Stomach (tissue), 9 donors: Measurements from ENCODE around the gene WDR89. TPM values are rescaled to one million over a fixed set of nuclear protein-coding genes. Genes with fewer than 3 reads are reported as not detected.
A peak's percentile ranks its signal among the peaks of the same experiment; 100 is the strongest.

Source experiments
- DNase-seq, 2 donors: peaks; one replicate each; pipeline versions ENCODE4 v3.0.0 to v3.0.0-alpha.2; 2013 to 2019
- H3K27ac ChIP-seq, 5 donors: fragments of 200-600 bp in 4 of 5; sonication (generic) in 4 of 5; one replicate each; pipeline ENCODE4 v1.5.1; 2013 to 2019; ENCODE audit warnings: mild to moderate bottlenecking in 1 of 5, moderate library complexity in 1 of 5
- H3K27me3 ChIP-seq, 3 donors: fragments of 200-600 bp; sonication (generic); one replicate each; pipeline ENCODE4 v1.5.1; 2017 to 2019; ENCODE audit warnings: mixed run types in 1 of 3
- H3K36me3 ChIP-seq, 4 donors: fragments of 200-600 bp; sonication (generic); 1 replicate in 3 of 4; 2 replicates in 1 of 4; pipeline ENCODE4 v1.5.1; 2016 to 2019
- H3K4me1 ChIP-seq, 4 donors: fragments of 200-600 bp; sonication (generic); one replicate each; pipeline ENCODE4 v1.5.1; 2016 to 2019
- H3K4me3 ChIP-seq, 4 donors: fragments of 200-600 bp; sonication (generic) in 3 of 4; one replicate each; pipeline ENCODE4 v1.5.1; 2016 to 2019; ENCODE audit warnings: mild to moderate bottlenecking in 1 of 4
- H3K9me3 ChIP-seq, 4 donors: fragments of 200-600 bp; sonication (generic); one replicate each; pipeline ENCODE4 v1.5.1; 2016 to 2019
- EP300 ChIP-seq: sonication (generic); formaldehyde crosslinking; IDR thresholded peaks from one replicate; pipeline ENCODE4 v1.6.1; 2017; ENCODE audit warnings: antibody characterized with exemption
- POLR2A ChIP-seq, 4 donors: fragments of 450-650 bp; IDR thresholded peaks; one replicate each; pipeline ENCODE4 v1.6.1; 2016; ENCODE audit warnings: antibody characterized with exemption in 4 of 4, control low read depth in 2 of 4, mild to moderate bottlenecking in 1 of 4, moderate library complexity in 1 of 4
- POLR2AphosphoS5 ChIP-seq, 3 donors: sonication (generic); formaldehyde crosslinking; IDR thresholded peaks; one replicate each; pipeline ENCODE4 v1.6.1; 2016; ENCODE audit warnings: antibody characterized with exemption in 3 of 3
- WGBS, 5 donors: extraction: QIAGEN DNeasy Blood & Tissue Kit in 3 of 5; methylation state at CpG; one replicate each; pipeline versions ENCODE4 v1.1.5 to v1.1.7; 2013 to 2018; 5-methylcytosine and 5-hydroxymethylcytosine counted together
- intact Hi-C: fragments of 100-400 bp; cut with DNase I; formaldehyde crosslinking; loops from one replicate; pipeline ENCODE4 v1.15.1; 2023; ENCODE audit warnings: low total_unique reads
- polyA plus RNA-seq, 3 donors: library from polyadenylated mRNA; stranded (reverse); fragments of 200-250 nt; gene quantifications; one replicate each; pipeline ENCODE4 v1.2.3, GENCODE V29; 2013
- total RNA-seq, 5 donors: library from RNA; depleted of rRNA; stranded (reverse); fragments of >200 nt; gene quantifications; one replicate each; pipeline versions ENCODE4 v1.1.0 to v1.2.3, GENCODE V29; 2014 to 2016
- TF ChIP-seq, protein P1 (sequence below), 7 experiments: fragments of 450-650 bp in 4 of 7; fragments of 200-600 bp in 3 of 7; sonication (generic) in 3 of 7; IDR thresholded peaks; one replicate each; pipeline ENCODE4 v1.5.1; 2016 to 2019; ENCODE audit warnings: antibody characterized with exemption in 7 of 7, control low read depth in 2 of 7, mild to moderate bottlenecking in 1 of 7
- donor health status: healthy with polysubstance abuse.
- donor health status: Bipolar disorder and iron deficiency.
- donor health status: healthy.

The WDR89 gene
- total and polyA plus RNA-seq, 8 donors: 0.29 to 15.4 (median 4.1) TPM

DNA sequence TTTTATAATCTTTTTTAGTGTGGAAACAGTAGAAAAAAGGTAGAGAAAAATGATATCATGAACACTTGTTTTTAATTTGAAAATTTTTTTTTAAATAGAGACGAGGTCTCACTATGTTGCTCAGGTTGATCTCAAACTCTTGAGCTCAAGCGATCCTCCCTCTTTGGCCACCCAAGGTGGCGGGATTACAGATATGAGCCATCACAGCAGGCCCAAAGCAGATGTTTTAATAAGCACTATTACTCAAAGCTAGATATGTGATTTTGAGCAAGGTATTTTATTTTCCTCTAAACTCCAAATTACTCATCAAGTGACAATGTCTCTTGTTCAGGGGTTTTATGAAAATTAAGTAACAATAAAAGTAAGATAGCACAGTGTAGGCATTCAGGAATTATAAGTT lies 10.7 kb upstream of the WDR89 start:
- Histone ChIP-seq H3K36me3 (peaks cover 0 to 7% (median 3%) of the 10 kb centered on the region in 4 donors), H3K27ac (no peak overlapping the region), H3K9me3 (no peaks in the 10 kb centered on the region), H3K4me1 (no peaks in the 10 kb centered on the region), H3K4me3 (no peak overlapping the region), H3K27me3 (no peaks in the 10 kb centered on the region)
- no peak for DNase-seq
- intact Hi-C loops: no loop called here
- TF ChIP-seq POLR2AphosphoS5 (IDR thresholded peaks at IDR 0.05): no peak
- TF ChIP-seq, protein P1, sequence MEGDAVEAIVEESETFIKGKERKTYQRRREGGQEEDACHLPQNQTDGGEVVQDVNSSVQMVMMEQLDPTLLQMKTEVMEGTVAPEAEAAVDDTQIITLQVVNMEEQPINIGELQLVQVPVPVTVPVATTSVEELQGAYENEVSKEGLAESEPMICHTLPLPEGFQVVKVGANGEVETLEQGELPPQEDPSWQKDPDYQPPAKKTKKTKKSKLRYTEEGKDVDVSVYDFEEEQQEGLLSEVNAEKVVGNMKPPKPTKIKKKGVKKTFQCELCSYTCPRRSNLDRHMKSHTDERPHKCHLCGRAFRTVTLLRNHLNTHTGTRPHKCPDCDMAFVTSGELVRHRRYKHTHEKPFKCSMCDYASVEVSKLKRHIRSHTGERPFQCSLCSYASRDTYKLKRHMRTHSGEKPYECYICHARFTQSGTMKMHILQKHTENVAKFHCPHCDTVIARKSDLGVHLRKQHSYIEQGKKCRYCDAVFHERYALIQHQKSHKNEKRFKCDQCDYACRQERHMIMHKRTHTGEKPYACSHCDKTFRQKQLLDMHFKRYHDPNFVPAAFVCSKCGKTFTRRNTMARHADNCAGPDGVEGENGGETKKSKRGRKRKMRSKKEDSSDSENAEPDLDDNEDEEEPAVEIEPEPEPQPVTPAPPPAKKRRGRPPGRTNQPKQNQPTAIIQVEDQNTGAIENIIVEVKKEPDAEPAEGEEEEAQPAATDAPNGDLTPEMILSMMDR (IDR thresholded peaks at IDR 0.05): no peak
- TF ChIP-seq POLR2A (IDR thresholded peaks at IDR 0.05): no peak
- no peak for TF ChIP-seq EP300
- WGBS, 5 donors: 93 to 97% (median 95%) methylated on average over 3 of the region's 3 CpGs

DNA sequence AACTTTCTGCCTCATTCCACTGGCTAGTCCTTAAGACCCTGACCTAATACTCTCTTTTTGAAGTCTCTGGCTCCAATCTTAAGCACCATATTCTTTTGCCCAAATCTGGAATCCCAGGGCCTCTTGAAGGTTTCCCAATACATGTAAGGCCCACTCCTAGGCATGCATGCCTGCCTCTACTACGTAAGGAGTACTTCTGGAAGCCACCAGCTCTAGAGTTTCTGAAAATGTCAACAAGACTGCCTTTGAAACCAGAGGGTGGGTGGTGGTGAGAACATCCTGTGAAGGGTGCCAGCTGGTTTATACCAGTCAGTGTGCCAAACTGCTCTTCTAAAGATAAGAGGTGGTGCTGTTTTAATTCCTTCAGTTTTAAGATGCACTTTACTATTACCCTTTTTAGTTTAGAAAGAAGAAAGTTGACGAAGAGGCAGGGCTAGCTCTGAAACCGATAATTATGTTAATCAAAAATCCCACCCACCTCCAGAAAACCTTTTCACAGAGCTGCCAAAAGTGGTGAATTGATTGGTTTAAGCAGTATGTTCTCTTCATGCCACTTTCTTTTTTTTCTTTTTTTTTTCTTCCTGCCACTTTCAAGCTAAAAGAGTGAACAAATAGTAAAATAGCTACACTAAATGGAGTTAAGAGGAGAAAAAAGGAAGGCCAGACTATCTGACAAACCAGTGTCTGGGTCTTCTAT lies 8.7 kb upstream of the WDR89 start:
- Histone ChIP-seq H3K9me3 (no peaks in the 10 kb centered on the region), H3K36me3 (peaks cover 0 to 7% (median 3%) of the 10 kb centered on the region in 4 donors), H3K27ac (no peak overlapping the region), H3K4me1 (no peaks in the 10 kb centered on the region), H3K27me3 (no peaks in the 10 kb centered on the region), H3K4me3 (no peak overlapping the region)
- 80 to 89% (median 85%) methylated on average over 3 of the region's 3 CpGs for WGBS, 5 donors
- peak in 1 of 2 donors; percentile 57 for DNase-seq
- TF ChIP-seq POLR2A (IDR thresholded peaks at IDR 0.05) (no peak), POLR2AphosphoS5 (IDR thresholded peaks at IDR 0.05) (no peak), EP300 (no peak)
- TF ChIP-seq, protein P1 (IDR thresholded peaks at IDR 0.05): no peak
- intact Hi-C loops: no loop called here

DNA sequence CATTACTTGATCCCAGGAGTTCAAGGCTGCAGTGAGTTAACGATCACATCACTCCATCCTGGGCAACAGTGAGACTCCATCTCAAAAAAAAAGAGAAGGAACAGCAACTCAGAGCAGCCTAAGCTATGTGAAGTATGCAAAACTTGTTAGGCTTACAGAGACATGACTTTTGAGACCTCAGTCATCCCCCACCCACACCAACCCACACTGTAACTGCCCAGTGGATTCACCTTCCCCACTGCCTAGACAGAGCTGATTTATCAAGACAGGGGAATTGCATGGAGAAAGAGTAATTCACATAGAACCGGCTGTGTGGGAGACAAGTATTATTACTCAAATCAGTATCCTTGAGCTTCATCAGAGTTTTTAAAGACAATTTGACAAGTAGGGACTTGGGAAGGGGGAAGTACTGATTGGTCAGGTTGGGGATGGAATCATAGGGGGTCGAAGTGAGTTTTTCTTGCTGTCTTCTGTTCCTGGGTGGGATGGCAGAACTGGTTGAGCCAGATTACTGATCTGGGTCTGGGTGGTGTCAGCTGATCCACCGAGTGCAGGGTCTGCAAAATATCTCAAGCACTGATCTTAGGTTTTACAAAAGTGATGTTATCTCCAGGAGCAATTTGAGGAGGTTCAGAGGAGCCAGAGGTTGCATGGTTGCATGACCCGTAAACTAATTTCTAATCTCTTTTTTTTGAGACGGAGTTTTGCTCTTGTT lies 6.2 kb upstream of the WDR89 start:
- H3K4me1 ChIP-seq: peaks cover 0 to 5% (median 2%) of the 10 kb centered on the region in 4 donors
- intact Hi-C loops: no loop called here
- WGBS, 5 donors: 80 to 86% (median 82%) methylated on average over 6 of the region's 6 CpGs

DNA sequence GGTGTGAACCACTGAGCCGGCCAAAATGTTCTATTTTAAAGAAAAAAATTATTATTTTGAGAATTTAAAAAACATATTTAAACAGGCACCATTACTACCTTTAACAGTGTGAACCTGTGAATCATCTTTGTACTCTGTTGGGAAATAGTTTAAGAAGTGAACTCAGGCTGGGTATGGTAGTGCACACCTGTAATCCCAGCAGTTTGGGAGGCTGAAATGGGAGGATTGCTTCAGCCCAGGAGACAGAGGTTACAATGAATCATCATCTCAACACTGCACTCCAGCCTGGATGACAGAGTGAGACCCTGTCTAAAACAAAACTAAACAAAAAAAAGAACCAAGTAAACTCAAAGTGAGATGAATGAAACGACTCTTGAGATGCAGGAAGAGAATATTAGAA lies 3.1 kb upstream of the WDR89 start:
- H3K27me3 ChIP-seq: no peaks in the 10 kb centered on the region
- peaks cover 0 to 7% (median 3%) of the 10 kb centered on the region in 4 donors for H3K36me3 ChIP-seq
- H3K27ac ChIP-seq: no peak overlapping the region
- H3K9me3 ChIP-seq: no peaks in the 10 kb centered on the region
- WGBS, 5 donors: 84 to 88% (median 86%) methylated on average over 2 of the region's 2 CpGs
- intact Hi-C loops: no loop called here
- H3K4me3 ChIP-seq: no peak overlapping the region
- peaks cover 6 to 24% (median 15%) of the 10 kb centered on the region in 4 donors for H3K4me1 ChIP-seq
- no peak for DNase-seq
- TF ChIP-seq POLR2AphosphoS5 (IDR thresholded peaks at IDR 0.05) (no peak), POLR2A (IDR thresholded peaks at IDR 0.05) (no peak), EP300 (no peak)
- TF ChIP-seq, protein P1 (IDR thresholded peaks at IDR 0.05): no peak

More for the DNA sequence above, 6.2 kb upstream of the WDR89 start:
- DNase-seq: no peak
- H3K36me3 ChIP-seq: peaks cover 0 to 7% (median 3%) of the 10 kb centered on the region in 4 donors
- H3K4me3 ChIP-seq: no peak overlapping the region
- no peaks in the 10 kb centered on the region for H3K9me3 ChIP-seq
- H3K27ac ChIP-seq: no peak overlapping the region
- no peaks in the 10 kb centered on the region for H3K27me3 ChIP-seq
- TF ChIP-seq EP300 (no peak), POLR2AphosphoS5 (IDR thresholded peaks at IDR 0.05) (no peak), POLR2A (IDR thresholded peaks at IDR 0.05) (no peak)
- TF ChIP-seq, protein P1 (IDR thresholded peaks at IDR 0.05): no peak
